Measurements from ENCODE around the gene ATP2A3. TPM values are rescaled to one million over a fixed set of nuclear protein-coding genes. Genes with fewer than 3 reads are reported as not detected.

The ATP2A3 gene
- total and polyA plus RNA-seq, 12 donors: 1.3 to 29.1 (median 15.9) TPM

GRCh38 chr17:3937359-3937758, 26.9 kb downstream of the ATP2A3 start:
- 94 to 98% (median 95%) methylated on average over 17 of the region's 17 CpGs for WGBS, 4 donors
- intact Hi-C loops (cut with DNase I): no loop called here
- no peaks in the 10 kb centered on the region for H3K36me3 ChIP-seq (replicated peaks in 1 of 2)
- no peaks in the 10 kb centered on the region for H3K9me3 ChIP-seq (replicated peaks in 1 of 3)
- H3K4me1 ChIP-seq (replicated peaks in 1 of 2): no peaks in the 10 kb centered on the region
- no peak for DNase-seq
- TF ChIP-seq CTCF (IDR thresholded peaks at IDR 0.05) (no peak), POLR2A (IDR thresholded peaks at IDR 0.05) (no peak)
- H3K27ac ChIP-seq: no peak overlapping the region
- no peak overlapping the region for H3K4me3 ChIP-seq
- no peaks in the 10 kb centered on the region for H3K27me3 ChIP-seq

- TF ChIP-seq POLR2A (IDR thresholded peaks at IDR 0.05): no peak
- no peak for TF ChIP-seq CTCF (IDR thresholded peaks at IDR 0.05)
- Histone ChIP-seq H3K27me3 (no peaks in the 10 kb centered on the region), H3K27ac (no peak overlapping the region), H3K36me3 (replicated peaks in 1 of 2) (no peaks in the 10 kb centered on the region), H3K4me3 (no peak overlapping the region), H3K9me3 (replicated peaks in 1 of 3) (no peaks in the 10 kb centered on the region), H3K4me1 (replicated peaks in 1 of 2) (no peaks in the 10 kb centered on the region)
- WGBS, 4 donors: 75 to 91% (median 83%) methylated on average over 3 to 9 of the region's 9 CpGs
- DNase-seq: peak in 6 of 7 donors; percentile 65 to 84 (median 76)
- intact Hi-C loops (cut with DNase I): loop anchor here in 1 of 2 donors (2.0 kb wide), 1 partner anchor 69 kb away; no protein-coding TSS in a partner anchor
Measured at GRCh38 chr17:3935825-3936355, 28.3 kb downstream of the ATP2A3 start.

GRCh38 chr17:3935140-3935542, 29.1 kb downstream of the ATP2A3 start:
- peak; percentile 74 to 91 (median 85) for DNase-seq
- Histone ChIP-seq H3K36me3 (replicated peaks in 1 of 2) (no peaks in the 10 kb centered on the region), H3K27ac (no peak overlapping the region), H3K27me3 (no peaks in the 10 kb centered on the region), H3K9me3 (replicated peaks in 1 of 3) (no peaks in the 10 kb centered on the region), H3K4me3 (no peak overlapping the region), H3K4me1 (replicated peaks in 1 of 2) (no peaks in the 10 kb centered on the region)
- TF ChIP-seq POLR2A (IDR thresholded peaks at IDR 0.05) (no peak), CTCF (IDR thresholded peaks at IDR 0.05) (peak; percentile 57 to 81 (median 73))
- 17 to 21% (median 20%) methylated on average over 3 to 10 of the region's 10 CpGs for WGBS, 4 donors
- intact Hi-C loops (cut with DNase I): loop anchor here in 1 of 2 donors (2.0 kb wide), 1 partner anchor 70 kb away; no protein-coding TSS in a partner anchor

GRCh38 chr17:3929764-3930163, 34.5 kb downstream of the ATP2A3 start:
- Histone ChIP-seq H3K9me3 (replicated peaks in 1 of 3) (no peaks in the 10 kb centered on the region), H3K4me1 (replicated peaks in 1 of 2) (no peaks in the 10 kb centered on the region), H3K4me3 (no peak overlapping the region), H3K27ac (no peak overlapping the region), H3K36me3 (replicated peaks in 1 of 2) (no peaks in the 10 kb centered on the region), H3K27me3 (no peaks in the 10 kb centered on the region)
- intact Hi-C loops (cut with DNase I): no loop called here
- 77 to 90% (median 85%) methylated on average over 1 of the region's 1 CpG for WGBS, 4 donors
- TF ChIP-seq CTCF (IDR thresholded peaks at IDR 0.05): no peak
- TF ChIP-seq POLR2A (IDR thresholded peaks at IDR 0.05): no peak
- DNase-seq: no peak

Data from adrenal gland (tissue), 12 donors.